Liver (tissue), 9 donors: ENCODE results near the gene BIRC7. TPM values are rescaled to one million over a fixed set of nuclear protein-coding genes. Genes with fewer than 3 reads are reported as not detected.

Experiments
- DNase-seq: peaks from one replicate; pipeline ENCODE4 v3.0.0-alpha.2; 2017; ENCODE audit warnings: low spot score
- H3K27ac ChIP-seq, 2 donors: one replicate each; pipeline ENCODE4 v1.7.0; 2013; ENCODE audit warnings: inconsistent platforms in 2 of 2, low read length in 2 of 2, control low read depth in 1 of 2, low read depth in 1 of 2, mild to moderate bottlenecking in 1 of 2
- H3K27me3 ChIP-seq, 4 donors: one replicate each; pipeline versions ENCODE4 v1.6.1 to v1.7.0; 2013; ENCODE audit warnings: low read length in 3 of 4, inconsistent platforms in 1 of 4, mild to moderate bottlenecking in 1 of 4, moderate library complexity in 1 of 4; ENCODE audit not compliant: control insufficient read depth in 4 of 4, insufficient read depth in 4 of 4
- H3K36me3 ChIP-seq, 4 donors: one replicate each; pipeline versions ENCODE4 v1.6.1 to v1.7.0; 2013; ENCODE audit warnings: low read length in 3 of 4, mild to moderate bottlenecking in 3 of 4, low read depth in 1 of 4, moderate library complexity in 1 of 4; ENCODE audit not compliant: control insufficient read depth in 4 of 4, insufficient read depth in 3 of 4
- H3K4me1 ChIP-seq, 4 donors: one replicate each; pipeline versions ENCODE4 v1.6.1 to v1.7.0; 2013; ENCODE audit warnings: low read length in 3 of 4, mild to moderate bottlenecking in 3 of 4, moderate library complexity in 1 of 4; ENCODE audit not compliant: control insufficient read depth in 4 of 4, insufficient read depth in 4 of 4
- H3K4me3 ChIP-seq, 3 donors: one replicate each; pipeline versions ENCODE4 v1.6.1 to v1.7.0; 2013; ENCODE audit warnings: low read length in 3 of 3, control low read depth in 1 of 3, low read depth in 1 of 3, mild to moderate bottlenecking in 1 of 3
- H3K9ac ChIP-seq, 2 donors: one replicate each; pipeline ENCODE4 v1.7.0; 2013; ENCODE audit warnings: low read length in 2 of 2, mild to moderate bottlenecking in 2 of 2, moderate library complexity in 2 of 2, control low read depth in 1 of 2, low read depth in 1 of 2
- H3K9me3 ChIP-seq, 4 donors: one replicate each; pipeline versions ENCODE4 v1.6.1 to v1.7.0; 2013; ENCODE audit warnings: low read length in 3 of 4; ENCODE audit not compliant: control insufficient read depth in 4 of 4
- EGR1 ChIP-seq, 2 donors: IDR thresholded peaks; 2 replicates each; pipeline ENCODE4 v1.6.1; 2016 to 2018; ENCODE audit warnings: antibody characterized with exemption in 2 of 2, low read depth in 2 of 2
- FOXA1 ChIP-seq: IDR thresholded peaks from 2 replicates; pipeline ENCODE4 v1.6.1; 2016; ENCODE audit warnings: antibody characterized with exemption
- FOXA2 ChIP-seq: IDR thresholded peaks from 2 replicates; pipeline ENCODE4 v1.6.1; 2016; ENCODE audit warnings: antibody characterized with exemption
- GABPA ChIP-seq, 2 donors: IDR thresholded peaks in 1 of 2; conservative IDR thresholded peaks in 1 of 2; 2 replicates each; pipeline ENCODE4 v1.6.1; 2016; ENCODE audit warnings: antibody characterized with exemption in 2 of 2, mild to moderate bottlenecking in 1 of 2, moderate library complexity in 1 of 2
- HNF4A ChIP-seq, 2 donors: conservative IDR thresholded peaks; 2 replicates each; pipeline ENCODE4 v1.6.1; 2016; ENCODE audit warnings: antibody characterized with exemption in 2 of 2, mild to moderate bottlenecking in 2 of 2
- HNF4G ChIP-seq: IDR thresholded peaks from 2 replicates; pipeline ENCODE4 v1.6.1; 2016; ENCODE audit warnings: antibody characterized with exemption
- JUND ChIP-seq, 2 donors: IDR thresholded peaks; 2 replicates each; pipeline ENCODE4 v1.6.1; 2016; ENCODE audit warnings: antibody characterized with exemption in 2 of 2
- NR2F2 ChIP-seq: IDR thresholded peaks from 2 replicates; pipeline ENCODE4 v1.6.1; 2016; ENCODE audit warnings: antibody characterized with exemption
- RAD21 ChIP-seq, 2 donors: IDR thresholded peaks; 2 replicates each; pipeline ENCODE4 v1.6.1; 2016; ENCODE audit warnings: antibody characterized with exemption in 2 of 2, mild to moderate bottlenecking in 2 of 2
- RXRA ChIP-seq, 2 donors: IDR thresholded peaks; 2 replicates each; pipeline ENCODE4 v1.6.1; 2017 to 2018; ENCODE audit warnings: antibody characterized with exemption in 2 of 2, mild to moderate bottlenecking in 1 of 2
- SP1 ChIP-seq: IDR thresholded peaks from 2 replicates; pipeline ENCODE4 v1.6.1; 2018; ENCODE audit warnings: antibody characterized with exemption, mild to moderate bottlenecking
- TAF1 ChIP-seq: conservative IDR thresholded peaks from 2 replicates; pipeline ENCODE4 v1.6.1; 2016; ENCODE audit warnings: antibody characterized with exemption, mild to moderate bottlenecking
- YY1 ChIP-seq: IDR thresholded peaks from 2 replicates; pipeline ENCODE4 v1.6.1; 2016; ENCODE audit warnings: antibody characterized with exemption, mild to moderate bottlenecking
- WGBS: extraction: QIAGEN DNeasy Blood & Tissue Kit; methylation state at CpG from one replicate; pipeline ENCODE4 v1.1.7; 2013; 5-methylcytosine and 5-hydroxymethylcytosine counted together
- polyA plus RNA-seq, 2 donors: library from polyadenylated mRNA; stranded (reverse) in 1 of 2; unstranded in 1 of 2; fragments of 200-250 nt in 1 of 2; fragments of >200 nt in 1 of 2; fragmentation: Nextera tagmentation in 1 of 2; extraction: Ambion mirVana in 1 of 2; gene quantifications; one replicate each; pipeline versions ENCODE4 v1.2.1 to v1.2.3, GENCODE V29; 2013 to 2015
- total RNA-seq, 2 donors: library from RNA; depleted of rRNA; stranded (reverse); fragments of >200 nt; gene quantifications; one replicate each; pipeline ENCODE4 v1.2.3, GENCODE V29; 2014
- TF ChIP-seq, protein P1 (sequence below): IDR thresholded peaks from 2 replicates; pipeline ENCODE4 v1.6.1; 2016; ENCODE audit warnings: antibody characterized with exemption
- TF ChIP-seq, protein P2 (sequence below): IDR thresholded peaks from 2 replicates; pipeline ENCODE4 v1.6.1; 2016; ENCODE audit warnings: antibody characterized with exemption, mild to moderate bottlenecking
- TF ChIP-seq, protein P3 (sequence below): IDR thresholded peaks from 2 replicates; pipeline ENCODE4 v1.6.1; 2016; ENCODE audit warnings: antibody characterized with exemption
- TF ChIP-seq, protein P4 (sequence below): fragments of 150-350 bp; IDR thresholded peaks from 2 replicates; pipeline ENCODE4 v1.5.1; 2017; ENCODE audit warnings: improper control_type of control experiment, low read depth, low read length; ENCODE audit not compliant: missing input control
- TF ChIP-seq, protein P5 (sequence below): IDR thresholded peaks from 2 replicates; pipeline ENCODE4 v1.6.1; 2016; ENCODE audit warnings: antibody characterized with exemption
- donor health status: healthy.
- donor health status: healthy.
- donor health status: healthy.
- donor health status: healthy.
- donor health status: healthy.

The BIRC7 gene
- total and polyA plus RNA-seq, 4 donors, result 0.23 TPM; not detected in 3

DNA sequence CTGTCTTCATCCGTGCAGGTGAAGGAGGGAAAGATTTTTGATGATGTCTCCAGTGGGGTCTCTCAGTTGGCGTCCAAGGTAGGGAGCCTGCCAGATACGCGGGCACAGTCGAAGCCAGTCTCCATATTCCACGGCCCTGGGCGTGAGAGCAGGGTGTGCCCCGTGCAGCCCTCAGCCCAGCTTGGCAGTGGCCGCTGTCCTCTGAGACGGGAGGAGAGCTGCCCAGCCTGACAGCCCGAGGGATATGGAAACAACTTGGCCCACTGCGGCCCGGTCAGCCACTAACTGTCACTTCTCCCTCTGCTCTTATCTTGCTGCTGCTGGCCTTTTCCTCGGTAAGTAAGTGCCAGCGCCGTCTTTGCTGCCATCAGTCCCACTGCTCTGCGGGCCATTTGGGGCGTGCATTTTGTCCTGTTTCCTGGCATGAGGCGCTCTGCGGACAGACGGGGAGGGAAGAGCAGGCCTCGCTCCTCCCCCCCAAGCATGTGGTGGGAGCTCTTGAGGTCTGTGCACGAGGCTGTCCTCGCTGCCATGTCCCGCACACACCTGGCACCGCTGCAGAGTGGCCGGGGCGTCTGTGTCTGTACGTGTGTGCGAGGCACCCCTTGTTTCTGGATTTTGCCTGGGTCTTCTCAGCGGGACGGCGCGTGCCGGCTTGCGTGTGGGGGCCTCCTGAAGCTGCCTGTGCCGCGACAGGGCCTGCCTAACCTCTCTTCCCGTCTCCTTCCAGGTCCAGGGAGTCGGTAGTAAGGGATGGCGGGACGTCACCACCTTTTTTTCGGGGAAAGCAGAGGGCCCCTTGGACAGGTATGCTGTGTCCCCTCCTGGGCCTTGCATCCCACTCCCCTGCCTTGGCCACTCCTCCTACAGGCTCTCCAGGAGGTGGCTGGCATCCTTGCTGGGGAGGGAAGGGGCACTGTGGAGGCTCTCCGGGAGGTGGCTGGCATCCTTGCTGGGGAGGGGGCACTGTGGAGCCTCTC, 50.2 kb downstream of the BIRC7 start:
- TF ChIP-seq, protein P1, sequence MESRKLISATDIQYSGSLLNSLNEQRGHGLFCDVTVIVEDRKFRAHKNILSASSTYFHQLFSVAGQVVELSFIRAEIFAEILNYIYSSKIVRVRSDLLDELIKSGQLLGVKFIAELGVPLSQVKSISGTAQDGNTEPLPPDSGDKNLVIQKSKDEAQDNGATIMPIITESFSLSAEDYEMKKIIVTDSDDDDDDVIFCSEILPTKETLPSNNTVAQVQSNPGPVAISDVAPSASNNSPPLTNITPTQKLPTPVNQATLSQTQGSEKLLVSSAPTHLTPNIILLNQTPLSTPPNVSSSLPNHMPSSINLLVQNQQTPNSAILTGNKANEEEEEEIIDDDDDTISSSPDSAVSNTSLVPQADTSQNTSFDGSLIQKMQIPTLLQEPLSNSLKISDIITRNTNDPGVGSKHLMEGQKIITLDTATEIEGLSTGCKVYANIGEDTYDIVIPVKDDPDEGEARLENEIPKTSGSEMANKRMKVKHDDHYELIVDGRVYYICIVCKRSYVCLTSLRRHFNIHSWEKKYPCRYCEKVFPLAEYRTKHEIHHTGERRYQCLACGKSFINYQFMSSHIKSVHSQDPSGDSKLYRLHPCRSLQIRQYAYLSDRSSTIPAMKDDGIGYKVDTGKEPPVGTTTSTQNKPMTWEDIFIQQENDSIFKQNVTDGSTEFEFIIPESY, result no peak
- TF ChIP-seq RXRA (IDR thresholded peaks at IDR 0.05) (no peak), TAF1 (no peak), YY1 (no peak), HNF4G (no peak), GABPA (IDR thresholded peaks at IDR 0.05 in 1 of 2, conservative IDR thresholded peaks at IDR 0.05 in 1 of 2) (no peak), EGR1 (IDR thresholded peaks at IDR 0.05; ENCODE audit: low read depth in 2 of 2) (no peak), SP1 (no peak), FOXA2 (no peak), RAD21 (IDR thresholded peaks at IDR 0.05) (no peak), JUND (IDR thresholded peaks at IDR 0.05) (no peak), NR2F2 (no peak), HNF4A (conservative IDR thresholded peaks at IDR 0.05) (no peak), FOXA1 (no peak)
- TF ChIP-seq, protein P2, sequence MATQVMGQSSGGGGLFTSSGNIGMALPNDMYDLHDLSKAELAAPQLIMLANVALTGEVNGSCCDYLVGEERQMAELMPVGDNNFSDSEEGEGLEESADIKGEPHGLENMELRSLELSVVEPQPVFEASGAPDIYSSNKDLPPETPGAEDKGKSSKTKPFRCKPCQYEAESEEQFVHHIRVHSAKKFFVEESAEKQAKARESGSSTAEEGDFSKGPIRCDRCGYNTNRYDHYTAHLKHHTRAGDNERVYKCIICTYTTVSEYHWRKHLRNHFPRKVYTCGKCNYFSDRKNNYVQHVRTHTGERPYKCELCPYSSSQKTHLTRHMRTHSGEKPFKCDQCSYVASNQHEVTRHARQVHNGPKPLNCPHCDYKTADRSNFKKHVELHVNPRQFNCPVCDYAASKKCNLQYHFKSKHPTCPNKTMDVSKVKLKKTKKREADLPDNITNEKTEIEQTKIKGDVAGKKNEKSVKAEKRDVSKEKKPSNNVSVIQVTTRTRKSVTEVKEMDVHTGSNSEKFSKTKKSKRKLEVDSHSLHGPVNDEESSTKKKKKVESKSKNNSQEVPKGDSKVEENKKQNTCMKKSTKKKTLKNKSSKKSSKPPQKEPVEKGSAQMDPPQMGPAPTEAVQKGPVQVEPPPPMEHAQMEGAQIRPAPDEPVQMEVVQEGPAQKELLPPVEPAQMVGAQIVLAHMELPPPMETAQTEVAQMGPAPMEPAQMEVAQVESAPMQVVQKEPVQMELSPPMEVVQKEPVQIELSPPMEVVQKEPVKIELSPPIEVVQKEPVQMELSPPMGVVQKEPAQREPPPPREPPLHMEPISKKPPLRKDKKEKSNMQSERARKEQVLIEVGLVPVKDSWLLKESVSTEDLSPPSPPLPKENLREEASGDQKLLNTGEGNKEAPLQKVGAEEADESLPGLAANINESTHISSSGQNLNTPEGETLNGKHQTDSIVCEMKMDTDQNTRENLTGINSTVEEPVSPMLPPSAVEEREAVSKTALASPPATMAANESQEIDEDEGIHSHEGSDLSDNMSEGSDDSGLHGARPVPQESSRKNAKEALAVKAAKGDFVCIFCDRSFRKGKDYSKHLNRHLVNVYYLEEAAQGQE, result no peak
- TF ChIP-seq, protein P3, sequence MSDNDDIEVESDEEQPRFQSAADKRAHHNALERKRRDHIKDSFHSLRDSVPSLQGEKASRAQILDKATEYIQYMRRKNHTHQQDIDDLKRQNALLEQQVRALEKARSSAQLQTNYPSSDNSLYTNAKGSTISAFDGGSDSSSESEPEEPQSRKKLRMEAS, result no peak
- TF ChIP-seq, protein P4, sequence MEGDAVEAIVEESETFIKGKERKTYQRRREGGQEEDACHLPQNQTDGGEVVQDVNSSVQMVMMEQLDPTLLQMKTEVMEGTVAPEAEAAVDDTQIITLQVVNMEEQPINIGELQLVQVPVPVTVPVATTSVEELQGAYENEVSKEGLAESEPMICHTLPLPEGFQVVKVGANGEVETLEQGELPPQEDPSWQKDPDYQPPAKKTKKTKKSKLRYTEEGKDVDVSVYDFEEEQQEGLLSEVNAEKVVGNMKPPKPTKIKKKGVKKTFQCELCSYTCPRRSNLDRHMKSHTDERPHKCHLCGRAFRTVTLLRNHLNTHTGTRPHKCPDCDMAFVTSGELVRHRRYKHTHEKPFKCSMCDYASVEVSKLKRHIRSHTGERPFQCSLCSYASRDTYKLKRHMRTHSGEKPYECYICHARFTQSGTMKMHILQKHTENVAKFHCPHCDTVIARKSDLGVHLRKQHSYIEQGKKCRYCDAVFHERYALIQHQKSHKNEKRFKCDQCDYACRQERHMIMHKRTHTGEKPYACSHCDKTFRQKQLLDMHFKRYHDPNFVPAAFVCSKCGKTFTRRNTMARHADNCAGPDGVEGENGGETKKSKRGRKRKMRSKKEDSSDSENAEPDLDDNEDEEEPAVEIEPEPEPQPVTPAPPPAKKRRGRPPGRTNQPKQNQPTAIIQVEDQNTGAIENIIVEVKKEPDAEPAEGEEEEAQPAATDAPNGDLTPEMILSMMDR, result no peak
- TF ChIP-seq, protein P5, sequence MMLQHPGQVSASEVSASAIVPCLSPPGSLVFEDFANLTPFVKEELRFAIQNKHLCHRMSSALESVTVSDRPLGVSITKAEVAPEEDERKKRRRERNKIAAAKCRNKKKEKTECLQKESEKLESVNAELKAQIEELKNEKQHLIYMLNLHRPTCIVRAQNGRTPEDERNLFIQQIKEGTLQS, result no peak
- H3K27me3 ChIP-seq, result no peaks in the 10 kb centered on the region
- H3K4me1 ChIP-seq, result peaks cover under 1 to 3% (median 2%) of the 10 kb centered on the region in 4 donors
- no peak overlapping the region for H3K4me3 ChIP-seq
- no peak for DNase-seq
- H3K9ac ChIP-seq, result no peak overlapping the region
- WGBS, result 94% methylated on average over 44 of the region's 44 CpGs
- no peak overlapping the region for H3K27ac ChIP-seq
- H3K36me3 ChIP-seq, result peaks cover 5 to 52% (median 13%) of the 10 kb centered on the region in 4 donors
- no peaks in the 10 kb centered on the region for H3K9me3 ChIP-seq
